GM12878 (cell line): ENCODE data around the gene NOVA2.

Experiments
- BMI1 ChIP-seq: fragments of 450-650 bp; IDR thresholded peaks from 2 replicates; pipeline ENCODE4 v1.6.1; 2016; ENCODE audit warnings: mild to moderate bottlenecking, moderate library complexity, borderline replicate concordance
- CTCF ChIP-seq, 3 experiments: IDR thresholded peaks in 2 of 3; conservative IDR thresholded peaks in 1 of 3; 2 replicates each; pipeline ENCODE4 v1.5.1; 2011; ENCODE audit warnings: low read depth in 3 of 3, low read length in 3 of 3, mild to moderate bottlenecking in 3 of 3, control low read depth in 2 of 3, moderate library complexity in 2 of 3, inconsistent platforms in 1 of 3, mixed read lengths in 1 of 3; ENCODE audit not compliant: control insufficient read depth in 2 of 3, insufficient read depth in 1 of 3; ENCODE audit errors: extremely low read depth in 1 of 3
- EZH2 ChIP-seq: IDR thresholded peaks from 2 replicates; pipeline ENCODE4 v1.6.1; 2012; ENCODE audit warnings: low read depth, mild to moderate bottlenecking, control low read depth, inconsistent platforms, low read length, borderline replicate concordance; ENCODE audit not compliant: control insufficient read depth
- NFYB ChIP-seq: IDR thresholded peaks from 2 replicates; pipeline ENCODE4 v1.6.1; 2011; ENCODE audit warnings: low read depth, mild to moderate bottlenecking, low read length, improper control_type of control experiment, moderate library complexity; ENCODE audit not compliant: insufficient read depth
- POLR2A ChIP-seq: IDR thresholded peaks from 2 replicates; pipeline ENCODE4 v1.6.1; 2011; ENCODE audit warnings: low read depth, mild to moderate bottlenecking, low read length
- POLR2AphosphoS5 ChIP-seq: IDR thresholded peaks from 2 replicates; pipeline ENCODE4 v1.6.1; 2011; ENCODE audit warnings: mild to moderate bottlenecking, low read length, inconsistent platforms
- POU2F2 ChIP-seq: IDR thresholded peaks from 3 replicates; pipeline ENCODE4 v1.6.1; 2011; ENCODE audit warnings: low read depth, mild to moderate bottlenecking, low read length, borderline replicate concordance
- RFX5 ChIP-seq: IDR thresholded peaks from 2 replicates; pipeline ENCODE4 v1.6.1; 2011; ENCODE audit warnings: low read depth, low read length, improper control_type of control experiment

- TF ChIP-seq RFX5 (no peak), POLR2A (no peak), BMI1 (no peak), CTCF (IDR thresholded peaks at IDR 0.05 in 2 of 3, conservative IDR thresholded peaks at IDR 0.05 in 1 of 3; ENCODE audit: control insufficient read depth in 2 of 3, extremely low read depth in 1 of 3, insufficient read depth in 1 of 3, low read depth in 3 of 3, low read length in 3 of 3) (no peak), EZH2 (no peak), NFYB (no peak), POLR2AphosphoS5 (no peak), POU2F2 (peak; percentile 97; the same call in 2 of the 3 replicates)
Measured at GRCh38 chr19:45960595-45961235, 12.9 kb downstream of the NOVA2 start.
